ENCODE data around the gene UBE2O.

UBE2O gene

GRCh38 chr17:76388966-76389888, 63.7 kb downstream of the UBE2O start:
- Mint-ChIP-seq H3K27ac (no peak overlapping the region), H3K4me1 (no peaks in the 10 kb centered on the region)
- TF ChIP-seq, protein P1, sequence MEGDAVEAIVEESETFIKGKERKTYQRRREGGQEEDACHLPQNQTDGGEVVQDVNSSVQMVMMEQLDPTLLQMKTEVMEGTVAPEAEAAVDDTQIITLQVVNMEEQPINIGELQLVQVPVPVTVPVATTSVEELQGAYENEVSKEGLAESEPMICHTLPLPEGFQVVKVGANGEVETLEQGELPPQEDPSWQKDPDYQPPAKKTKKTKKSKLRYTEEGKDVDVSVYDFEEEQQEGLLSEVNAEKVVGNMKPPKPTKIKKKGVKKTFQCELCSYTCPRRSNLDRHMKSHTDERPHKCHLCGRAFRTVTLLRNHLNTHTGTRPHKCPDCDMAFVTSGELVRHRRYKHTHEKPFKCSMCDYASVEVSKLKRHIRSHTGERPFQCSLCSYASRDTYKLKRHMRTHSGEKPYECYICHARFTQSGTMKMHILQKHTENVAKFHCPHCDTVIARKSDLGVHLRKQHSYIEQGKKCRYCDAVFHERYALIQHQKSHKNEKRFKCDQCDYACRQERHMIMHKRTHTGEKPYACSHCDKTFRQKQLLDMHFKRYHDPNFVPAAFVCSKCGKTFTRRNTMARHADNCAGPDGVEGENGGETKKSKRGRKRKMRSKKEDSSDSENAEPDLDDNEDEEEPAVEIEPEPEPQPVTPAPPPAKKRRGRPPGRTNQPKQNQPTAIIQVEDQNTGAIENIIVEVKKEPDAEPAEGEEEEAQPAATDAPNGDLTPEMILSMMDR (IDR thresholded peaks at IDR 0.05; ENCODE audit: unreplicated experiment in 3 of 3), result no peak

GRCh38 chr17:76386966-76387765, 65.8 kb downstream of the UBE2O start:
- peak overlapping the region; percentile 42 to 75 (median 42) for H3K4me3 Mint-ChIP-seq
- H3K9me3 Mint-ChIP-seq, result no peaks in the 10 kb centered on the region
- H3K27me3 Mint-ChIP-seq (ENCODE audit: low read depth), result peaks cover 26% of the 10 kb centered on the region
- TF ChIP-seq, protein P1 (IDR thresholded peaks at IDR 0.05; ENCODE audit: unreplicated experiment in 3 of 3), result no peak
- no peak overlapping the region for H3K27ac Mint-ChIP-seq
- peaks cover 4% of the 10 kb centered on the region for H3K4me1 Mint-ChIP-seq
- peaks cover 11% of the 10 kb centered on the region for H3K36me3 Mint-ChIP-seq (ENCODE audit: low read depth)

More at GRCh38 chr17:76388966-76389888, 63.7 kb downstream of the UBE2O start:
- no peaks in the 10 kb centered on the region for H3K9me3 Mint-ChIP-seq
- peaks cover 18% of the 10 kb centered on the region for H3K36me3 Mint-ChIP-seq (ENCODE audit: low read depth)
- peaks cover 17% of the 10 kb centered on the region for H3K27me3 Mint-ChIP-seq (ENCODE audit: low read depth)
- no peak overlapping the region for H3K4me3 Mint-ChIP-seq

DNA sequence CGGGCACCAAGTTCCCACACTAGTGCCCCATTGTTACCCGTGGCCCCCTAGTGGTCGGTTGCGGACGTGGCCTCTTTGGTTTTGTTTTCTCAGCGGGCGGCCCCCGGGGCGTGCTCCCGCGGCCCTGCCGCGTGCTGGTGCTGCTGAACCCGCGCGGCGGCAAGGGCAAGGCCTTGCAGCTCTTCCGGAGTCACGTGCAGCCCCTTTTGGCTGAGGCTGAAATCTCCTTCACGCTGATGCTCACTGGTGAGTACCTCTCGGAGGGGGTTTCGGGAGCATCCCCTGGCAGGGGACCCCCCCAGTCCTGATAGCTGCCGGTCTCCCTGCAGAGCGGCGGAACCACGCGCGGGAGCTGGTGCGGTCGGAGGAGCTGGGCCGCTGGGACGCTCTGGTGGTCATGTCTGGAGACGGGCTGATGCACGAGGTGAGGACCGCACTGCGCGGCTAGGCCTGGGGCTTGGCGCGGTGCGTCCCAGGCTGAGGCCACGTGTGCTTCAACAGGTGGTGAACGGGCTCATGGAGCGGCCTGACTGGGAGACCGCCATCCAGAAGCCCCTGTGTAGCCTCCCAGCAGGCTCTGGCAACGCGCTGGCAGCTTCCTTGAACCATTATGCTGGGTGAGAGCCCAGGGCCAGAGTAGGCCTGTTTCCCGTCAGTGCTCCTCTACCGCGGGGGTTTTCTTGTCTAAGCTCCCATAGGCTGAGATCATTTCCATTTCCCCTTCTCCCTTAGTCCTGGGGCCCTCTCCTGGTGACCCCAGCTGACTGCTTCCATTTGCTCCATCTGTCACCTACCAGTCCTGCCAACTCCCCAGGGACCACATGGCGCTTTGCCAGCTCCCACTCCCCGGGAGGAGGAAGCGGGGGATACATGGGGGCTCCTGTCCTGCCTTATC, 66.8 kb downstream of the UBE2O start:
- Mint-ChIP-seq H3K4me3 (peak overlapping the region; percentile 59 to 75 (median 61)), H3K27ac (peak overlapping the region in 1 of 3 experiments; percentile 22), H3K4me1 (peaks cover 11% of the 10 kb centered on the region), H3K27me3 (ENCODE audit: low read depth) (peaks cover 31% of the 10 kb centered on the region), H3K9me3 (no peaks in the 10 kb centered on the region), H3K36me3 (ENCODE audit: low read depth) (peaks cover 5% of the 10 kb centered on the region)
- TF ChIP-seq, protein P1 (IDR thresholded peaks at IDR 0.05; ENCODE audit: unreplicated experiment in 3 of 3), result peak; percentile 86 to 88 (median 87)

- H3K4me3 Mint-ChIP-seq, result peak overlapping the region; percentile 61 to 75 (median 65)
- H3K27ac Mint-ChIP-seq, result no peak overlapping the region
- TF ChIP-seq, protein P1 (IDR thresholded peaks at IDR 0.05; ENCODE audit: unreplicated experiment in 3 of 3), result no peak
- H3K36me3 Mint-ChIP-seq (ENCODE audit: low read depth), result peaks cover 4% of the 10 kb centered on the region
- H3K9me3 Mint-ChIP-seq, result no peaks in the 10 kb centered on the region
- peaks cover 37% of the 10 kb centered on the region for H3K27me3 Mint-ChIP-seq (ENCODE audit: low read depth)
- peaks cover 15% of the 10 kb centered on the region for H3K4me1 Mint-ChIP-seq
Observed at GRCh38 chr17:76384987-76385891, 67.7 kb downstream of the UBE2O start.
